ENCODE results near the gene PDZRN3. TPM values are rescaled to one million over a fixed set of nuclear protein-coding genes. Genes with fewer than 3 reads are reported as not detected.

The PDZRN3 gene
- total RNA-seq, 2 donors from 2014 or later: 6.1 to 10.4 TPM

- no peak overlapping the region for H3K9ac ChIP-seq (ENCODE audit: extremely low read depth, low read length, poor library complexity, severe bottlenecking)
- Mint-ChIP-seq H3K36me3 (ENCODE audit: low read depth) (no peaks in the 10 kb centered on the region), H3K27ac (no peak overlapping the region), H3K4me1 (no peaks in the 10 kb centered on the region), H3K27me3 (ENCODE audit: insufficient read depth) (no peaks in the 10 kb centered on the region), H3K9me3 (no peaks in the 10 kb centered on the region), H3K4me3 (no peak overlapping the region)
- no peaks in the 10 kb centered on the region for H3K36me3 ChIP-seq (ENCODE audit: control insufficient read depth, insufficient read depth, low read length)
- 90 to 99% methylated on average over 1 to 5 of the region's 5 CpGs for WGBS, 2 experiments (ENCODE audit: insufficient coverage in 1 of 2, insufficient read length in 1 of 2)
- H3K4me3 ChIP-seq (ENCODE audit: low read length): no peak overlapping the region
- H3K27me3 ChIP-seq (ENCODE audit: control insufficient read depth, insufficient read depth, low read length, poor library complexity, severe bottlenecking): no peaks in the 10 kb centered on the region
- no peaks in the 10 kb centered on the region for H3K9me3 ChIP-seq (ENCODE audit: control insufficient read depth, low read length)
- H3K27ac ChIP-seq (ENCODE audit: low read depth, low read length): no peak overlapping the region
- no peak for DNase-seq
- no peaks in the 10 kb centered on the region for H3K4me1 ChIP-seq (ENCODE audit: control insufficient read depth, insufficient read depth, low read length)
- no peak for TF ChIP-seq CTCF (conservative IDR thresholded peaks at IDR 0.05)
Measured at GRCh38 chr3:73655197-73655596, 30.5 kb upstream of the PDZRN3 start.

GRCh38 chr3:73653877-73654276, 29.1 kb upstream of the PDZRN3 start:
- H3K4me3 ChIP-seq (ENCODE audit: low read length): no peak overlapping the region
- 100% methylated on average over 1 of the region's 1 CpG for WGBS, 2 experiments (ENCODE audit: insufficient coverage in 1 of 2, insufficient read length in 1 of 2)
- H3K27ac Mint-ChIP-seq: no peak overlapping the region

DNA sequence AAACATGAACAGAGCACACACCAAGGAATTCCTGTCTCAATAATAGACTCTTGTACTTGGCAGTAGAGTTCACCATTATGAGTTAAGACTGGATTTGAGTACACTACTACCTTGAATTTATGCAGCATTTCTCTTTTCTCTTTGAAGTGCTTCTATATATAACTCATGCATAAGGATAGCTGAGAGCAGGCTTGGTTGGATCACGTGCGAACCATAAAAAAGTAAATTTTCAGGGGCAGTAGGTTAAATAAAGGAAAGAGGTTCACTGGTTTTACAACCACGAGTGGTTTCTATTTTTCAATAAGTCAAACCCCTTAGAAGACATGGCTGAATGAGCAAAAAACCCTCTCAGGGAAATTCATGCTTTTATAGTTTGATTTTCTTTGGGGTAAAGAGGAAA, 28.6 kb upstream of the PDZRN3 start:
- Mint-ChIP-seq H3K9me3 (no peaks in the 10 kb centered on the region), H3K27ac (no peak overlapping the region), H3K27me3 (ENCODE audit: insufficient read depth) (no peaks in the 10 kb centered on the region), H3K36me3 (ENCODE audit: low read depth) (no peaks in the 10 kb centered on the region), H3K4me1 (no peaks in the 10 kb centered on the region), H3K4me3 (no peak overlapping the region)
- H3K4me3 ChIP-seq (ENCODE audit: low read length): no peak overlapping the region
- WGBS, 2 experiments (ENCODE audit: insufficient coverage in 1 of 2, insufficient read length in 1 of 2): 89 to 100% methylated on average over 1 to 3 of the region's 3 CpGs
- H3K27ac ChIP-seq (ENCODE audit: low read depth, low read length): no peak overlapping the region
- H3K4me1 ChIP-seq (ENCODE audit: control insufficient read depth, insufficient read depth, low read length): no peaks in the 10 kb centered on the region
- H3K36me3 ChIP-seq (ENCODE audit: control insufficient read depth, insufficient read depth, low read length): no peaks in the 10 kb centered on the region
- H3K27me3 ChIP-seq (ENCODE audit: control insufficient read depth, insufficient read depth, low read length, poor library complexity, severe bottlenecking): no peaks in the 10 kb centered on the region
- no peak overlapping the region for H3K9ac ChIP-seq (ENCODE audit: extremely low read depth, low read length, poor library complexity, severe bottlenecking)
- no peaks in the 10 kb centered on the region for H3K9me3 ChIP-seq (ENCODE audit: control insufficient read depth, low read length)
- TF ChIP-seq CTCF (conservative IDR thresholded peaks at IDR 0.05): no peak
- DNase-seq: no peak

More at GRCh38 chr3:73653877-73654276, 29.1 kb upstream of the PDZRN3 start:
- Mint-ChIP-seq H3K4me1 (no peaks in the 10 kb centered on the region), H3K36me3 (ENCODE audit: low read depth) (no peaks in the 10 kb centered on the region), H3K9me3 (no peaks in the 10 kb centered on the region), H3K4me3 (no peak overlapping the region), H3K27me3 (ENCODE audit: insufficient read depth) (no peaks in the 10 kb centered on the region)
- H3K27ac ChIP-seq (ENCODE audit: low read depth, low read length): no peak overlapping the region
- H3K36me3 ChIP-seq (ENCODE audit: control insufficient read depth, insufficient read depth, low read length): no peaks in the 10 kb centered on the region
- no peak overlapping the region for H3K9ac ChIP-seq (ENCODE audit: extremely low read depth, low read length, poor library complexity, severe bottlenecking)
- H3K9me3 ChIP-seq (ENCODE audit: control insufficient read depth, low read length): no peaks in the 10 kb centered on the region
- no peak for DNase-seq
- no peaks in the 10 kb centered on the region for H3K27me3 ChIP-seq (ENCODE audit: control insufficient read depth, insufficient read depth, low read length, poor library complexity, severe bottlenecking)
- TF ChIP-seq CTCF (conservative IDR thresholded peaks at IDR 0.05): no peak
- no peaks in the 10 kb centered on the region for H3K4me1 ChIP-seq (ENCODE audit: control insufficient read depth, insufficient read depth, low read length)

Data from endodermal cell (in vitro differentiated cells).